Cardiac muscle cell (in vitro differentiated cells and primary cell): ENCODE data around the gene EBP. TPM values are rescaled to one million over a fixed set of nuclear protein-coding genes. Genes with fewer than 3 reads are reported as not detected.
A peak's percentile ranks its signal among the peaks of the same experiment; 100 is the strongest.

Source experiments
- DNase-seq, 2 donors: peaks; one replicate each; pipeline versions ENCODE4 v3.0.0 to v3.0.0-alpha.2; 2010 to 2017; ENCODE audit warnings: low read depth in 1 of 2, low spot score in 1 of 2
- H3K27ac ChIP-seq: fragments of 200-600 bp; sonication (generic); 2 replicates; pipeline ENCODE4 v1.5.1; 2016
- H3K27me3 ChIP-seq: fragments of 200-600 bp; sonication (generic); 2 replicates; pipeline ENCODE4 v1.6.0; 2016; ENCODE audit warnings: control low read depth
- H3K36me3 ChIP-seq: fragments of 200-600 bp; sonication (generic); 2 replicates; pipeline ENCODE4 v1.5.1; 2016; ENCODE audit warnings: control low read depth
- H3K4me1 ChIP-seq: fragments of 200-600 bp; sonication (generic); 2 replicates; pipeline ENCODE4 v1.8.1; 2017; ENCODE audit warnings: low read depth, mild to moderate bottlenecking, mixed run types
- H3K4me3 ChIP-seq: fragments of 200-600 bp; sonication (generic); 2 replicates; pipeline ENCODE4 v1.5.1; 2016; ENCODE audit warnings: mild to moderate bottlenecking
- H3K9me3 ChIP-seq: fragments of 200-600 bp; sonication (generic); 2 replicates; pipeline ENCODE4 v1.5.1; 2017; ENCODE audit warnings: low read depth, mild to moderate bottlenecking, control low read depth
- CTCF ChIP-seq: IDR thresholded peaks from 2 replicates; pipeline ENCODE4 v1.5.1; 2012; ENCODE audit warnings: low read depth, mild to moderate bottlenecking, low read length
- polyA plus RNA-seq: library from polyadenylated mRNA; unstranded; fragments of >200 nt; fragmentation: Nextera tagmentation; extraction: Ambion mirVana; gene quantifications from 2 replicates; pipeline ENCODE4 v1.2.1, GENCODE V29; 2016
- total RNA-seq: library from RNA; depleted of rRNA; stranded (reverse); fragments of >200 nt; gene quantifications from 2 replicates; pipeline ENCODE4 v1.2.3, GENCODE V29; 2016

EBP gene
- total and polyA plus RNA-seq, 2 experiments from 2014 or later, result 74.5 to 159 TPM

- H3K4me3 ChIP-seq, result no peak overlapping the region
- H3K4me1 ChIP-seq, result no peaks in the 10 kb centered on the region
- no peak overlapping the region for H3K27ac ChIP-seq
- H3K36me3 ChIP-seq, result no peaks in the 10 kb centered on the region
- H3K27me3 ChIP-seq, result no peaks in the 10 kb centered on the region
- H3K9me3 ChIP-seq, result no peaks in the 10 kb centered on the region
- no peak for TF ChIP-seq CTCF
- no peak for DNase-seq
Observed at GRCh38 chrX:48569958-48570357, 48.4 kb downstream of the EBP start.

DNA sequence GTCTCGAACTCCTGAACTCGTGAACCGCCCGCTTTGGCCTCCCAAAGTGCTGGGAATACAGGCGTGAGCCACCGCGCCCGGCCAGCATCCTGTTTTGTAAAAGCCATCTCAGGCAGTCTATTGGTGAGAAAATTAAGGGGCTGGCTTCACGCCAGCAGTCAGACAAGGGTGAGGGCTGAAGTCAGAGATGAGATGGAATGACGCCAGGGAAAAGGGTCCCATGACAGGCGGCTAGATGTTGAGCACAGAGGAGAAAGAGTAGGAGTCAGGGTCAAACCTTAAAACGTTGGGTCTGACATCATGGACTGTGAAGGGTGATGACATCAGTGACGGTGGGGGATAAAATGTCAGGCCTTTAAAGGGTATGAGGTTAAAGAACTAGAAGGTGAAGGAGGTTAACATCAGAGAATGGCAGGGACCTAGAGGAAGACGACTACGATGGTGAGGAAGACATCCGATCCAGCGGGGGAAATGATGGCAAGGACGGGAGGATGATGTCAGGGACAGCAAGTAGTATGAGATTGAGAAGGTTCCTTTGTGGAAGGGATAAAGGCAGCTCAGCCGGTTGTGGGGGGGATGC, 52.2 kb downstream of the EBP start:
- Histone ChIP-seq H3K27me3 (no peaks in the 10 kb centered on the region), H3K4me3 (peak overlapping the region; percentile 83), H3K36me3 (peaks cover 18% of the 10 kb centered on the region), H3K27ac (peak overlapping the region; percentile 99), H3K4me1 (no peaks in the 10 kb centered on the region), H3K9me3 (no peaks in the 10 kb centered on the region)
- peak in 1 of 2 donors; percentile 68 for DNase-seq
- TF ChIP-seq CTCF, result no peak

DNA sequence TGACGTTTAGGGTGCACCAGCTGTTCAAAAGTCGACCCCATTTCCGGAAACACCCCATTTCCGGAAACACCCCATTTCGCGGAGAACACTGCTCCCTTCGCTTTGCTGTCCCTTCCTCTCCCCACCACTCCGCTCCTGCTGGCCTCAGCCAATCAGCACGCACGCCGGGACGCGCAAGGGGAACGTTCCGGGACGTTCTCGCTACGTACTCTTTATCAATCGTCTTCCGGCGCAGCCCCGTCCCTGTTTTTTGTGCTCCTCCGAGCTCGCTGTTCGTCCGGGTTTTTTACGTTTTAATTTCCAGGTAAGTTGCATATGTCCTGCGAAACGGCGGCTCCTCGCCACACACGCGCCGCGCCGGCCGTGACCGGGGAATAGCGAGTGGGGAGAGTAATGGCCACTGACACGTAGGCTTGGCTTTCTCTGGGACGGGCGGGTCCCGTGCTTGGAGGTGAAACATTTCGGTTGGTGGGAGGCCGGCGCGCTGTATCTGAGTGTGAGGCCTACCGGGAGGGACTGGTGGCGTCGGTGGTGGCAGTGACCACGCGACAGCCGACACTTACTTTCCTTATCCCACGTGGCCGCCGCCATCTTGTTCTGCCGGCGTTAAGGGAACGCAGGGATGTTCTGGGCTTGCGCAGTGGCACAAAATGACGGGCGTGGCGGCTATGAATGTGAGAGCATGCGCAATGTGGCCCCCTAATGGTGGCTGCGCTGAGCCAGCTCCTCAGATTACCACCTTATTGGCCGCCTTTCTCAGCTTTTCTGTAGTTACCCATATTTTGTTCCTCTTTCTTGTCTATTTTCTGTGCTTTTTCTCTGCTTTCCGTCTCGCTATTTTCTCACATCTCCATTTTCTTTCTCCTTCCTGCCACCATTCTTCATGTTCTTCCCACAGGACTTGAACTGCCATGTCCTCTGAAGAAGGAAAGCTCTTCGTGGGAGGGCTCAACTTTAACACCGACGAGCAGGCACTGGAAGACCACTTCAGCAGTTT, 53.0 kb downstream of the EBP start, which contains the start of gene RBM3:
Gene RBM3 (plus strand): TSS at position 215 of the 997 bp plus-strand sequence. CDS start 697 bp downstream, at position 912.
- DNase-seq, result peak; percentile 84 to 95
- H3K27me3 ChIP-seq, result no peaks in the 10 kb centered on the region
- TF ChIP-seq CTCF, result peak; percentile 46
- no peaks in the 10 kb centered on the region for H3K9me3 ChIP-seq
- H3K36me3 ChIP-seq, result peaks cover 18% of the 10 kb centered on the region
- H3K4me3 ChIP-seq, result peak within 1 kb of the TSS; percentile 83
- H3K4me1 ChIP-seq, result no peaks in the 10 kb centered on the region
- peak within 1 kb of the TSS; percentile 99 for H3K27ac ChIP-seq

- H3K27ac ChIP-seq, result no peak overlapping the region
- H3K4me1 ChIP-seq, result no peaks in the 10 kb centered on the region
- no peaks in the 10 kb centered on the region for H3K9me3 ChIP-seq
- no peak for DNase-seq
- H3K36me3 ChIP-seq, result peaks cover 18% of the 10 kb centered on the region
- peak overlapping the region; percentile 83 for H3K4me3 ChIP-seq
- no peak for TF ChIP-seq CTCF
- H3K27me3 ChIP-seq, result no peaks in the 10 kb centered on the region
Observed at GRCh38 chrX:48575642-48576041, 54.0 kb downstream of the EBP start.

DNA sequence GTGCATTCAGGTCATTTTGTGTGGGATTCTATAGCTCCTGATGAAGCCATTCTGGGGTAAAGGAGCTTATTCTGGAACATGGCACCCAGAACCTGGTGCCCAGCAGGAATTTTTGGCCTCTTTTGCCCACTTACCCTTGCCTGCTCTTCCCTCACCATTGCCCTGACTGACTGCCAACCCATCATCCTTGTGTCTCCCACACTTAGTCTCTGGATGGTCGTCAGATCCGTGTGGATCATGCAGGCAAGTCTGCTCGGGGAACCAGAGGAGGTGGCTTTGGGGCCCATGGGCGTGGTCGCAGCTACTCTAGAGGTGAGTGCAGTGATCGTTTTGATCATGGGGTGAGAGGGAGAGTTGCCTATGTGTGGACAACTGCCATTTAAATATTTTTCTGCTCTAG, 54.5 kb downstream of the EBP start:
- no peak for TF ChIP-seq CTCF
- no peaks in the 10 kb centered on the region for H3K9me3 ChIP-seq
- DNase-seq, result no peak
- H3K27me3 ChIP-seq, result no peaks in the 10 kb centered on the region
- H3K27ac ChIP-seq, result no peak overlapping the region
- H3K4me1 ChIP-seq, result no peaks in the 10 kb centered on the region
- H3K4me3 ChIP-seq, result no peak overlapping the region
- H3K36me3 ChIP-seq, result peaks cover 18% of the 10 kb centered on the region

Other genes with a start within 250 kb of the EBP start
- gene SSX3, start 165.1 kb upstream of the EBP start, total RNA-seq, result not detected in 2 replicates
- not detected in 2 replicates for gene SSX3, start 165.1 kb upstream of the EBP start, polyA plus RNA-seq
- gene SSX4, start 138.3 kb upstream of the EBP start, total RNA-seq, result not detected in 2 replicates
- gene SSX4, start 138.3 kb upstream of the EBP start, polyA plus RNA-seq, result not detected in 2 replicates
- gene SSX4B, start 109.8 kb upstream of the EBP start, total RNA-seq, result not detected in 2 replicates
- not detected in 2 replicates for gene SSX4B, start 109.8 kb upstream of the EBP start, polyA plus RNA-seq
- 1.6 TPM in 1 of 2 replicates, not detected in the other for gene SLC38A5, start 51.5 kb upstream of the EBP start, total RNA-seq
- 0.16 TPM in 1 of 2 replicates, not detected in the other for gene SLC38A5, start 51.5 kb upstream of the EBP start, polyA plus RNA-seq
- gene FTSJ1, start 45.6 kb upstream of the EBP start, total RNA-seq, result 34.8 and 40.5 TPM in 2 replicates
- gene FTSJ1, start 45.6 kb upstream of the EBP start, polyA plus RNA-seq, result 36.8 and 42.4 TPM in 2 replicates
- gene PORCN, start 12.8 kb upstream of the EBP start, total RNA-seq, result 24.2 and 29.2 TPM in 2 replicates
- gene PORCN, start 12.8 kb upstream of the EBP start, polyA plus RNA-seq, result 13.3 and 20.1 TPM in 2 replicates
- 11.0 and 17.5 TPM in 2 replicates for gene TBC1D25, start 17.9 kb downstream of the EBP start, total RNA-seq
- 9.9 and 18.1 TPM in 2 replicates for gene TBC1D25, start 17.9 kb downstream of the EBP start, polyA plus RNA-seq
- 47.8 and 70.8 TPM in 2 replicates for gene RBM3, start 52.7 kb downstream of the EBP start, total RNA-seq
- gene RBM3, start 52.7 kb downstream of the EBP start, polyA plus RNA-seq, result 45.2 and 65.7 TPM in 2 replicates
- 151 and 205 TPM in 2 replicates for gene WDR13, start 75.7 kb downstream of the EBP start, total RNA-seq
- gene WDR13, start 75.7 kb downstream of the EBP start, polyA plus RNA-seq, result 150 and 168 TPM in 2 replicates
- gene WAS, start 162.0 kb downstream of the EBP start, total RNA-seq, result 1.9 TPM in 2 replicates
- 1.7 and 4.3 TPM in 2 replicates for gene WAS, start 162.0 kb downstream of the EBP start, polyA plus RNA-seq
- gene SUV39H1, start 174.9 kb downstream of the EBP start, total RNA-seq, result 5.5 and 8.1 TPM in 2 replicates
- 6.7 and 6.9 TPM in 2 replicates for gene SUV39H1, start 174.9 kb downstream of the EBP start, polyA plus RNA-seq
- gene GLOD5, start 239.9 kb downstream of the EBP start, total RNA-seq, result not detected in 2 replicates
- not detected in 2 replicates for gene GLOD5, start 239.9 kb downstream of the EBP start, polyA plus RNA-seq